Epidermal melanocyte (primary cell): ENCODE results near the gene AURKA.
"Not testable (repeated sequence)": the region's sequence is repeated elsewhere in the genome, so short reads cannot be mapped to it uniquely, and the experiment has no call there.

Source experiments
- DNase-seq: peaks from one replicate; pipeline ENCODE4 v3.0.0; 2011; ENCODE audit warnings: low spot score; ENCODE audit not compliant: insufficient read length

Gene AURKA

DNA sequence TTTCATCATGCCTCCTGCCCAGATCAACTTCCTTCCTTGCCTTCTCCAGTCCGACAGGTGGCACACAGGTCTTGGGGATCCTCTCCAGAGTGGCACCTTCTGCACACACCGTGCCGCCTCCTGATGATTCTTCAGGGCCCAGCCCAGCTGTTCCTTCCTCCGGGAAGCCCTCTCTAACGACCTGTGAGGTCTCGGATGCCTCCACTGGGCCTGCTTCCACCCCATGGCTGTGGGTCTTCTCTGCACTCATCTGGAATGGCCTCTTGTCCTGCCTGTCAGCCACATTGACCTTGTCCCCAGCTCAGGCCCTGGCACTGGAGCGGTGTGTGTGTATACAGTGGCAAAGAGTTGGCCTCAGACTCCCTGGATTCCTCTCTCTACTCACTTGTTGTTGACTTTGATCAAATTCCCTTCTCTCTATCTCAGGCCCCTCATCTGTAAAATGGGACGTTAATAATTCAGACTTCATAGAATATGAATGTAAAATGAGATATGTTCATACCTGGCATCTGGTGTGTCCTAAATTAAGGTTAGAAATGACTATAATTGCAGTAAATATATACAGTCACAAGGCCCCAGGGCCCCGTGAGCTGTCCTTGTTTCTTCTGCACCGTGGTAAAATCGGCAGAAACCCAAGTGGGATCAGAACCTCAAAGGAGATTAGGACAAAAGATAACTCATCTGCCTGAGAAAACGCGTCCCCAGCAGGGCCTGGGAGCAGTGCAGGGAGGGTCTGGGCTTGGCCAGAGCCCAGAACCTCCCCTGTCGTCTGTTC lies 31.7 kb downstream of the AURKA start:
- DNase-seq = no peak

DNA sequence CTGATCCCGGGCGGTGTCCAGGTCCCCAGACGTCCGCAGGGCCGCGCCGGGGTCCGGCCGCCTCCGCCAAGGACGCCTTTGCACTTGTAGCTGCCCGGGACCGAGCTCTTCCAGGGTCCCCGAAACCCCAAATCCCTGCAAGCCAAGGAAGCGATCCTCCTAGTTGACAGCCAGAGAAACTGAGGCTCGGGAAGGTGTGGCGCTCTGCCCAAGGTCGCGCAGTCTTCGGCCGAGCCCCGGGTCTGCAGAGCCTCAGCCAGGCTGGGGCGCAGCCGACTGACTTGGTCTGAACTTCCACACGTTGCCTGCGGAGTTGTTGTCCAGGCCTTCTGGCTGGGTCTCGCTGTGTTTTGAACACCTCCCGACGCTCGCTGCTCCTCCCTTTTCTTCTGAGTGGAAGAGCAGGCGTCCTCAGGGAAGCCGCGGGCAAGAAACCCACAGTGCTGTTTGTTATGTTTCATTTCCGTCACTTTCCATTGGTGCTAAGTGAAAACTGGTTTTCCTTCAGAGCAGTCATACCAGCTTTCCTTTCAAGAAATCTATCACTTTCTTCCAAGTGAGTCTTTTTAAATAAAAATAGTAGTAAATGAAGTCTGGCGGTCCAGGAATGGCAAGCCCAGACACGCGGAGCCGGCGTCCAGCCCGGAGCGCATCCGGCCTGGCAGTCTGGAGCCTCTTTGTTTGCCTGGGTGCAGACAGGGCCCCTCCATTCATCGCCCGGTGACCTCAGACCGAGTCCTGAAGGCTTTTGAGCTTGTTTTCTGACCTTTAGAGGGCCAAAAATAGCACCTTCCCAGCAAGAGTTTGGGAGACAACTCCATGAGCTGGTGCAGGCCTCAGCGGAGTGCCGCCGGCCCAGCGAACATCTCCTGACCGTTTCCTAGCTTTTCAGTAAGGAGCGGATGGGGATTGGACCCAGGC lies 32.5 kb downstream of the AURKA start:
- DNase-seq = peak; percentile 53

DNA sequence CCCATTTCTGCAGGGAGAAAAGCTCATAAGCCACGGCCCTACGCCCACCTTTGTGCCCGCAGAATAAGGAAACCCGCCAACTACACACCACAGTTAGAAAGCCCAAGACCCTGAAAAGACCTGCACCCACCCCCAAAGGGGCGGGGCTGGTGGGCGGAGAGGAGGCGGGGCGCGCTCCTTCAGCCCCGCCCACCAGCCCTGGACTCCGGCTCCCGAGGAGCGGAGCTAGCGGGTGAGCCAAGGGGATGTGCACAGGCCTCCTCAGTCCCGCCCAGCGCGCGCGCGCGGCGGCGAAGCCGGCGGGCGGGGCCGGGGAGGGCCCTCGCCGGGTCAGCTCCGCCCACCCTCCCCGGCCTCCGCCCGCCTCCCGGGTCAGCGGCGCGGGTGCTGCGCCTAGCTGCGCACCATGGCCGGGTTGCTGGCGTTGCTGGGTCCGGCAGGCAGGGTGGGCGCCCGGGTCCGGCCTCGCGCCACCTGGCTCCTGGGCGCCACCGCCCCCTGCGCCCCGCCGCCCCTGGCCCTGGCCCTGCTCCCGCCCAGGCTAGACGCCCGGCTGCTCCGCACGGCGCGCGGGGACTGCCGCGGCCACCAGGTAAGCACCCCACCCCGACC lies 33.3 kb downstream of the AURKA start, which contains the start of gene FAM210B:
TSS of gene FAM210B (plus strand) at position 375 of the 612 bp plus-strand sequence. CDS start at position 407, 32 bp downstream.
- DNase-seq = peak; percentile 86

DNA sequence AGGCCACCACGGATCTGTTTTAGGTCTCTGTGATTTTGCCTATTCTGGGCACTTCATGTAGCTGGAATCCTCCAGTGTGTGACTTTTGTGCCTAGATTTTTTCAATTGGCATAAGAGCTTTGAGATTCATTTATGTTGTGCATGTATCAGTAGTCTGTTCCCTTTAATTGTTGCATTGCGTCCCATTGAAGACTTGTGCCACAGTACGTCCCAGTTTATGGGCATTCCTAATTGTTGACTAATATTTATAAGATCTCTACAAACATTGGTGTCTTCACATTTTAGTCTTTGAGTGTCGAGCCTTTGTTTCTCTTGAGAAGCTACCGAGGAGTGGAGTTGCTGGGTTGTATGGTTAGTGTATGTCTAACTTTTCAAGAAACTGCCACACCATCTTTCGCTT lies 33.9 kb downstream of the AURKA start:
- DNase-seq = no peak

DNA sequence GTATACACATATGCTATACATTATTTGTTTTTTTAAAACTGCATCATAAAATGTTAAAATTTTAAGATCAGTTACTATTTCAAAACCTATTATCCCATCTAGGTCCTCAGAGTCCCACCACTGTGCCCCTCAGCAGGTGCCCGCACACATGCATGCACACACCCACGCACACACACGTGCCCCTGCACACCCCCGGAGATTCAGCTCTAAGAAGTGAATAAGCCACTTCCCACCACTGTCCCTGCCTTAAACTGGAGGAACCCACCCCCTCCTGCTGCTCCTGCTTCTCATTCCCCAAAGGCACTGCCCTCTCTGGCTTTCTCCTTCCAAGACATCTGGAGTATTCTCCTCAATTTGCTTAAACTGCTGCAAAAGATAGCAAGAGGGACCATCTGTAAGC lies 38.7 kb downstream of the AURKA start:
- no peak for DNase-seq

DNA sequence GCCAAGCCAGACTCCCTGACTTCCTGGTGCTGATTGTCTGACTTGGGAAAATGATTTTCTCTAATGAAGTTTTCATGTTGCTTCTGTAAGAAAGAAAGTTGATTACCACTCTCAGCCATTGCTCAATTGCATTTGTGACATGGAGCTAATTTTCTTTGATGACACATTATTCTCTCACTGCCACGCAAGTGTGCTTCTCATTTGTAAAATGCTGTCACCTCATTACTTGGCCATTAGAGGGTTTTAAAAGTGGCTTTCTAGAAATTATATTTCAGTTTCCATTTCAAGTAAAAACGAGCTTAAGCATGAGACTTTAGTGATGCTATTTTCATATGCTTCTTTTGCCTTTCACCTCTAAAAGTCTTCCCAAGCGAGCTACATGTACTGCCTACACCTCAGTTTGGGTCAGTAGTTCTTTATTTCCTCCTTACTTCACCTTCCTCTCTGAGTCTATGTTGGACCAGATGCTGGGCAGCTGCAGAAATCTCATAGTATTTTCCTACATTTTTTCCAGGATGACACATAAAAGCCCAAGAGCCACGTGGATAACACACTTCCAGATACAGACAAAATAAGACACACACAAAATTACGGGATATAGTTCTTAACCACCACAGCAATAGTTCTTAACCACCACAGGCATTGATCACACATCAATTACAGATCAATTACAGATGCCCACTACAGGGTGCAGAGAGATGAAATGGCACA lies 39.5 kb downstream of the AURKA start:
- no peak for DNase-seq

DNA sequence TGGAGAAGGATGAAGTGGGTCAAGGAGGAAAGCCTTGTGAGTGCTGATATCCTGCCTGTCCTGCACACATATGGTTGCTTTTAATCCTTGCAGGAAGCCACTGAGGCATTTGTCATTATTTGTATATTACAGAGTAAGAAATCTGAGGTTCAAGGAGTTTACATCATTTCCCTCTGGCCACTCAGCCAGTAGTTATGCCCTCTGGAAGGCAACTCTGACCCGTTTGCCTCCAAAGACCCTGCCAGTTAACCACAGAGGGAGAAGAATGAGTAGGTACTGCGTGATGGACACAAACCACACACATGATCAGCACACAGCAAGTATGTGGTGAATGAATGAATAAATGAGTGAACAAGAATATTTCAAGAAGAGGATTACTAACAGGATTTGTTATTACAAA lies 41.2 kb downstream of the AURKA start:
- no peak for DNase-seq

DNA sequence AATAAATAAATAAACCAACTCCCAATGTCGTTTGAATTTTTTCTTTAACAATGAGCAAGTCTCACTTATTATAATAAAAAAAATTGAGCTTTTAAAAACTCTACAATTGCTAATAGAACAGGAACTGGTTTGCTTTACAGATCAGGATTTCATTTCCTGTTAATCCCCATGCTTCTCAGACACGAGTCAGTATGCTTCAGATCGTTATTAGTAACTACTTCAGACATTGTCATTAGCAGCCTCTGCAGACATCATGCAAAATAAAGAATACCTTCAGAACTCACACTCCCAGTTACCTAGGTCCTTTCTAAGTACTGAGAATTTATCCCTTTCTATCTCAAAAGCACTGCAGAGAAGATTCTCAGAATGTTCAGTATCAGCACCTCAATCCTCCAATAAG lies 43.3 kb downstream of the AURKA start:
- DNase-seq = no peak

DNA sequence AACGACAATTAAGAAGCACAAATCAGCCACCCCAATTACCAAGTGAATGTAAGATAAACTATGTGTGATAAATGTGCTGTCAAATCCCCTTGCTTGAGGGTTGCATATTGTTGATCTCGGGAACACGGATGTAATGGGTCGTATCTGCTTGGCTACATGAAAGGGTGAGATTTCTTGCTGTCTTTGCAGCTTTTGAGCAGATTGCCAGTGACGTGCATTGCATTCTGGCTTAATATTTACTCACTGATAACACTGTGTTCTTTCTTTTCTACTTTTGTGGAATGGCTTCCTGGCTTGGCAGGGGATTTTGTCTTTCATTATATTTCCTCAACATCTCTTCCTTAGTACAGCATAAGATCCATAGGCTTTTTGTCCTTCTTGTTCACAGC lies 43.7 kb downstream of the AURKA start:
- no peak for DNase-seq

DNA sequence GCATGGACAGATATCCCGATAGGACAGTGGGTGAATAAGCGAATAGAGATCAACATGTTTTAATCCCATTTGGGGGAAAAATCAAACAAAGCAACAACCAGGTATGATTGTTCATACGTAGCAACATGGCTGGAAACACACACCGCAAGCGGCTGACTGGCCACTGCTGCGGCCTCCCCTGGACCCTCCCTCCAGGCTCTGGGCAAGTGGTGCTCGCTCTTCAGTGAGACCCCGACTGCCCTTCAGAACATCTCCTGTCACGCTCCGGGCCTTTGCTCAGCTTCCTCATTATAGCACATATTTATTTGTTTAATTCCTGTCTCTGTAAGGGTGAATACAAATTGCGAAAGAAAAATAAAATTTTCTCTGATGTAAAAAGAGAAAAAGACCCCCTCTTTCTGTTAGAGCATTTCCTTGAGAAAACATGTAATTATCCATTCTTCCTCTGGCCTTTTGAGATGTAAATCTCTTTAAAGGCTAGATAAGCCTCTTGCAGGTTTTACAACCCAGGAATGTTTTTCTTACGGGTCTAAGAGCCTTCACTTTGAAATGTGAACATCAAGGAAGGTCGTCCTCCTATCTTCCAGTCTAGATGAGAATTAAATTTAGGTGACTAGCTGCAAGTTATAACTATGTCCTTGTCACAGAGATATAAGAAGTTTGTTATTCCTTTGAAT lies 44.2 kb downstream of the AURKA start:
- no peak for DNase-seq

DNA sequence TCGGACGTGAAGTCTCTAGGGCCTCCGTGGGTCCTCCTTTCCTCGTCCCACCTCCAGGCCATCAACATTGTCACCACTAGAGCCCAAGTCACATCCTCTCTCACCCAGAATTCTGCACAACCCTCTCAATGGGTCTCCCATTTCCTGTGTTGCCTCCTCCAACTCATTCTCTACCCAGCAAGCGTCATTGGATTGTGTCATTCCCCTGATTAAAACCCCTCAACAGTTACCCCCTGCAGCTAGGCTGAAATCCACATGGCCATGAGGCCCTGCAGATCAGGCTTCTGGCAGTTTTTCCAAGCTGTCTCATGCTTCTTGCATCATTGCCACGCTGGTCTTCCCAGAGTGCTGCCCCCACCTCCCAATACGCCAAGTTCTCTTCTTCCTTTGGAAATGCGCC lies 46.1 kb downstream of the AURKA start:
- no peak for DNase-seq

DNA sequence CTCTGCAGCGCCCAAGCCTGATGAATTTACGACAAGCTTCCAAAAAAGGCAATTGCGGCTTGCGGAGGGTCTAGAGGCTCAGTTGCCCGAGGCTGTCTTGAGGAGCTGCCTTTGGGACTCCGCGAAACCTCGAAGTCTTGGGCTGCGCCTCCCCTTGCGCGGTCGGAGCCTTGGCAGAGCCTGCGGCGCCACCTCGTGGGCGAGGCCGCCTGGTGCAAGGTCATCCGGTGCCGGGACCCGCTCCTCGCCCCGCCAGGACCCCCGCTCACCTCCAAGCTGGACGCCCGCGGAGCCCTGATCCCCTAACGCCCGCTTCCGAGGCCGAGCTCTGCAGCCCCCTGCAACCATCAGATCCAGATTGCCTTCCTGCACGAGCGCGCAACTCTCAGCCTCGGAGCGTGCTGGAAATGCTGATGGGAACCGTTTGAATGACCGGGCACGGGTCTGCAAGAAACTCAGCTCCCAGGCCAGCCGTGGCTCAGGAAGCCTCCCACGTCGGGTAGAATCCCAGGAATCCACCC lies 48.1 kb downstream of the AURKA start:
- DNase-seq = peak; percentile 56

DNA sequence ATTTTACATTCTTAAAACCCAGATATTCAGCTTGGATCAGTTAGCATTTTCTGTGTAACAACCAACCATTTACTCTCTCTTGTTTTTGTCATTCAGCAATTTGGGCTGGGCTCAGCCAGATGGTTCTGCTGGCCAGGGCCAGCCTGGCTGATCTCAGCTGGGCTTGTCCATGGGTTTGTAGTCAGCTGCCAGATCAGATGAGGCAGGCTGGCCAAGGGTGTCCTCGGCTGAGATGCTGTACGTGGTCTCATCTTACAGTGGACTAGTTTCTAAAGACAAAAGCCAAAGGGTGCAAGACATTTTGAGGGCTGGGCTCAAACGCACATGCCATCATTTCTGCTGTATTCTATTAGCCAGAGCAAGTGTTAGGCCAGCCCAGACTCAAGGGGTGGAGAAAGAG lies 49.2 kb downstream of the AURKA start:
- no peak for DNase-seq

DNA sequence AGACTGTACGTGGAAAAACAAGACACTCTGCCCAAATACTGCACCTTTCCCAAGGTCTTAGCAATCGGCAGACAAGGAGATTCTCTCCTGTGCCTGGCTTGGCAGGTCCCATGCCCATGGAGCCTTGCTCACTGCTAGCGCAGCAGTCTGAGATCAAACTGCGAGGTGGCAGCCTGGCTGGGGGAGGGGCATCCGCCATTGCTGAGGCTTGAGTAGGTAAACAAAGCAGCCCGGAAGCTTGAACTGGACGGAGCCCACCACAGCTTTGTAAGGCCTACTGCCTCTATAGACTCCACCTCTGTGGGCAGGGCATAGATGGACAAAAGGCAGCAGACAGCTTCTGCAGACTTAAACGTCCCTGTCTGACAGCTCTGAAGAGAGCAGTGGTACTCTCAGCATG lies 55.3 kb downstream of the AURKA start:
- DNase-seq = not testable (repeated sequence)

DNA sequence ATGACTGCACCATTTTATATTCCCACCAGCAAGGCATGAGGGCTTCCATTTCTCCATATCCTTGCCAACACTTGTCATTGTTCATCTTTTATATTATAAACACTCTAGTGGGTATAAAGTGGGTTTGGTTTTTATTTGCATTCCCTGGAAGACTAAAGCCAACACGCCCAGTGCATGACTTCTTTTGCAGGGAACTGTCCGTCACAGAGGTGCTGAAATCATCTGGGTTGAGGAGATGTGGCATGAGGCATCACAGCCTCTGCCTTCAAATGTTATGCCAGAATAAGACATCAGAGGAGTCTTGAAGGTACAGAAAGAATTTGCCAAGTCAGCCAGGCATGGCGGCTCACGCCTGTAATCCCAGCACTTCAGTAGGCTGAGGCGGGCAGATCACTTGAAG lies 63.2 kb downstream of the AURKA start:
- DNase-seq = no peak

DNA sequence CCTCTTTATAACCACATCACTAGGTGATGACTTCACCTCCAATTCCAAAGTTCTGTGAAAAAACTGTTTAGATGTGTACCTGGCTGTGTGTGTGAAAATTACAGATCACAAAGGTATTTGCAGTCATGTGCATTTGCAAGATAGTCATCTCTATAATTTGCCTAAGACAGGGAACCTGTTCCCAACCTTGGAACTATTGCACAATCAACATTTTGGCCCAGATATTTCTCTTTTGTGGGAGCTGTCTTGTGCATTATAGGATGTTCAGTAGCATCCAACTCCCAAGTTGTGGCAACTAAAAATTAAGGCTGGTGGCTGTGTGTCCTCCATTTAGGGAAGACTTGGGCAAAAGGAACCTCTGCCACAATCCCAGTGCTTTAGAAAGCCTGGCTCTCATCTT lies 67.2 kb downstream of the AURKA start:
- DNase-seq = no peak

DNA sequence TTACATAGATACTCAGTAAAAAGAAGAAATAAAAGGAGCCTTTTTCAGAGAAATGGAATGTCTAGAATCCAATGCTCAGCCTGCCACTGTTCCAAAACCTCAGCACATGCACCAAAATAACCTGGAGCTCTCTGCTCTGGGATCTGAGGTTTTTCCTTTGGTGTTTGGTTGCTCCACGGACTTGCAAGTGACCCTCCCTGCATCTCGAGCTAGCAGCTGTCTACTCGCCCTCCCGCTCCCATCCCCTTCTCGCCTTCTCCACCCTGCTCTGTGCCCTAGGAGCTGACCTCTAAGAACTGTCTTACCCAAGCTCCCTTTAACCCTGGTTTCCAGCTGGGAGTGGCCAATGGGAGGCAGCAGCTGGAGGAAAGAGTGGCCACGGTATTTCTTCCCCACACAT lies 68.4 kb downstream of the AURKA start:
- no peak for DNase-seq

DNA sequence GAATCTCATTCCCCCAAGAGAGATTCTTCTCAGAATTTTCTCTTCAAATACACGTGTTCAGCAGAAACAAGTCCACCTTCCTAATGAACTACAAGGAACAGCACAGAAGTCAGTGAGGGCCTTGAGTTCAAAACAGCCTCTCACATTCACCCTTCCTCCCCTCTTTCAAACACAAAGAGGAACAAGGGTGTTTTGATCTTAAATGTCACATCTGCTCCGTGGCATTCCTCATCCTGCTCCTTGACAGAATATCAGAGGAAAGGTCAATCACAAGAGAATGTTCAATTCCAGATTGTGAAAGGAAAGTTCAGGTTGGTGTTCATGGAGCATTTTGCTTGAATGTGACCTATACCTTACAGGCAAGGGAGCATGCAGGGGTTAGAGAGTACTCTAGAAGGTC lies 68.8 kb downstream of the AURKA start:
- DNase-seq = no peak

DNA sequence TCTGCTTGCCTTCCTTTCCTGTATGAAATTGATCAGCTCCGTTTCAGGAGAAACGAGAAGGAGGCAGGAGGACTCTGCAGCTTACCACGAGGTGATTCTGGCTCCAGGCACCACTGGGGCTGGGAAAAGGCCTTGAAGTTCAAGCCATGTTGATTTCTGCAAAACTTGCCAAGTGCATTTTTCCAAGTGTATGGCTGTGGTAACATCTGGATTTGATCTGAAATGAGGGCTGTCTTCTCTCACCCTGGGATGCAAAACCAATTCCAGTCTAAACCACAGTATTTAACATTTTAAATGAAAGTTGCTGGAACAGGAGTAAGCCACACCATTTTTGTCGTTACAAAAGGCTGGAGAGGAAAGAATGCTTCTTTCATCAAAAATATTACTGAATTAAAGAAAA lies 69.3 kb downstream of the AURKA start:
- DNase-seq = peak; percentile 29
